Upper lobe of right lung (tissue), 1 donor: ENCODE measurements around the gene CFAP100. TPM values are rescaled to one million over a fixed set of nuclear protein-coding genes. Genes with fewer than 3 reads are reported as not detected.

Experiments used
- ATAC-seq: fragments of 200-7000 bp; cut with Tn5 transposase; one replicate; pipeline ENCODE4 v1.9.1; 2020; ENCODE audit warnings: mild to moderate bottlenecking, moderate library complexity
- DNase-seq: peaks from one replicate; pipeline ENCODE4 v3.0.0-alpha.2; 2020
- H3K27ac ChIP-seq: fragments of 200-600 bp; one replicate; pipeline ENCODE4 v1.8.0; 2022
- H3K27me3 ChIP-seq: fragments of 200-600 bp; one replicate; pipeline ENCODE4 v1.8.0; 2022; ENCODE audit warnings: mild to moderate bottlenecking
- H3K36me3 ChIP-seq: fragments of 200-600 bp; one replicate; pipeline ENCODE4 v1.8.0; 2022
- H3K4me1 ChIP-seq: fragments of 200-600 bp; one replicate; pipeline ENCODE4 v1.8.0; 2022
- H3K4me3 ChIP-seq: fragments of 200-600 bp; one replicate; pipeline ENCODE4 v1.8.0; 2022; ENCODE audit warnings: mild to moderate bottlenecking
- H3K9me3 ChIP-seq: fragments of 200-600 bp; one replicate; pipeline ENCODE4 v1.8.0; 2022
- CTCF ChIP-seq: fragments of 200-600 bp; IDR thresholded peaks from one replicate; pipeline ENCODE4 v1.8.0; 2022; ENCODE audit warnings: antibody characterized with exemption
- intact Hi-C: fragments of 100-400 bp; cut with DNase I; formaldehyde crosslinking; loops from one replicate; pipeline ENCODE4 v1.11.0; 2022
- total RNA-seq: library from RNA; stranded (reverse); fragmentation: NEBNext Ultra II Directional; extraction: Animal tissue kit (Norgen Biotek cat#: 25700); gene quantifications from one replicate; pipeline ENCODE4 v1.2.1, GENCODE V29; 2021
- donor health status: DM: no; HTN: yes; CAD: no; lungs with severe emphysema.

Gene CFAP100
- total RNA-seq, 1 donor from 2014 or later, result not detected

- no peak overlapping the region for H3K4me3 ChIP-seq
- ATAC-seq, result no peak
- DNase-seq, result peak; percentile 40
- intact Hi-C loops, result no loop called here
- TF ChIP-seq CTCF, result no peak
- no peaks in the 10 kb centered on the region for H3K36me3 ChIP-seq
- no peaks in the 10 kb centered on the region for H3K27me3 ChIP-seq
- H3K27ac ChIP-seq, result no peak overlapping the region
- peaks cover 7% of the 10 kb centered on the region for H3K4me1 ChIP-seq
- H3K9me3 ChIP-seq, result no peaks in the 10 kb centered on the region
Observed at GRCh38 chr3:126370606-126371005, 24.1 kb upstream of the CFAP100 start.

DNA sequence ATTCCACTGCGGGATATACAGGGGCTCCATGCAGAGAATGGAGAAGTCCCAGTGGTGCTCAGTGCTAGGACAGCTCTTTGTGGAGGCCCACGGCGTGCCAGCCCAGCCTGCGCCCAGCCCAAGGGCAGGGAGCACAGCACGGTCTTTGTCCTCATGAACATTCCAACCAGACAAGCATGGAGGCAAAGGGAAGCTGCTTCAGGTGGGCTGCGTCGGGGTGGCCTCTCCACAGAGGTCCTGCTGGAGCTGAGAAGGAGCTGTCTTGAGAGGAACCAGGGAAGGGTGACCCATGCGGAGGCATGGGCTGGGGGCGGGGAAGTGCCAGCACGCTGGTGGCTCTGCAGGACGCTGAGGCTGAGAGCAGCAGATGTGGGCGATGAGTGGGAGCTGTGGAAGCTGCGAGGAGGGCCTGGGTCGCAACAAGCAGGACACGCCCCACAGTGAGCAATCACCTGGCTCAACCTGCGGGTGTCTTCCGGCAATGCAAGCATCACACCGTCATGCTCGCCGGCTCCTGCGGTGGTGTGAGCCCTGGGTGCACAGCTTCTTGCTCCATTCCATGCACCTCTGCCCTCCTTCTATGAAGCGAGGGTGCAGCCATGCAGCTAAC is 23.5 kb upstream of the CFAP100 start:
- H3K9me3 ChIP-seq, result no peaks in the 10 kb centered on the region
- no peaks in the 10 kb centered on the region for H3K27me3 ChIP-seq
- H3K36me3 ChIP-seq, result no peaks in the 10 kb centered on the region
- ATAC-seq (no peak), DNase-seq (peak; percentile 51)
- H3K27ac ChIP-seq, result no peak overlapping the region
- H3K4me1 ChIP-seq, result peaks cover 10% of the 10 kb centered on the region
- no peak overlapping the region for H3K4me3 ChIP-seq
- TF ChIP-seq CTCF, result no peak
- intact Hi-C loops, result no loop called here

- H3K27ac ChIP-seq, result no peak overlapping the region
- no peak overlapping the region for H3K4me3 ChIP-seq
- H3K36me3 ChIP-seq, result no peaks in the 10 kb centered on the region
- no peaks in the 10 kb centered on the region for H3K27me3 ChIP-seq
- H3K9me3 ChIP-seq, result no peaks in the 10 kb centered on the region
- peaks cover 10% of the 10 kb centered on the region for H3K4me1 ChIP-seq
- no peak for TF ChIP-seq CTCF
- DNase-seq (peak; percentile 59), ATAC-seq (no peak)
- intact Hi-C loops, result no loop called here
Observed at GRCh38 chr3:126372413-126373145, 22.1 kb upstream of the CFAP100 start.

DNA sequence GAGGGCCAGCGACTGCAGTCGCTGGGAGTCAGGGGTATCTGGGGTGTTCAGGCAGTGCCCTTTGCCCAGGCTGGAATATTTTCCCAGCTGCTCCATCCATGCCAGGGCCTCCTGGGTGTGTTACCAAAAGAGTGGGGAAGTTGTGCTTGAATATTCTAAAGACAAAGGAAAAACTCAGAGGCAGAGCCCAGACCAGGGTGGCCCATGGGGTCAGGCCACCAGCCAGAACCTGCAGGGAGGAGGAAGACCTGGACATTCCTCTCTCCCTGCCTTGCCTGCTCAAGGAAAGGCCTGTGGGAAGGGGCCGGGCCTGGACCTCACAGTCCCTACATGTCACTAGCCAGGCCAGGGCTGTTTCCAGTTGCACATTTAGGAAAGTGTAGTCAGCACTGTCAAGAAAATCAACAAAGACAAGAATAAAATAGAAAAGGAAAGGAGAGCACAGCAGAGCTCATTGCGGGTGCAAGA is 21.5 kb upstream of the CFAP100 start:
- DNase-seq (peak; percentile 48), ATAC-seq (no peak)
- no peak overlapping the region for H3K27ac ChIP-seq
- no peaks in the 10 kb centered on the region for H3K36me3 ChIP-seq
- H3K9me3 ChIP-seq, result no peaks in the 10 kb centered on the region
- intact Hi-C loops, result no loop called here
- H3K4me3 ChIP-seq, result no peak overlapping the region
- TF ChIP-seq CTCF, result no peak
- H3K4me1 ChIP-seq, result peaks cover 10% of the 10 kb centered on the region
- no peaks in the 10 kb centered on the region for H3K27me3 ChIP-seq

DNA sequence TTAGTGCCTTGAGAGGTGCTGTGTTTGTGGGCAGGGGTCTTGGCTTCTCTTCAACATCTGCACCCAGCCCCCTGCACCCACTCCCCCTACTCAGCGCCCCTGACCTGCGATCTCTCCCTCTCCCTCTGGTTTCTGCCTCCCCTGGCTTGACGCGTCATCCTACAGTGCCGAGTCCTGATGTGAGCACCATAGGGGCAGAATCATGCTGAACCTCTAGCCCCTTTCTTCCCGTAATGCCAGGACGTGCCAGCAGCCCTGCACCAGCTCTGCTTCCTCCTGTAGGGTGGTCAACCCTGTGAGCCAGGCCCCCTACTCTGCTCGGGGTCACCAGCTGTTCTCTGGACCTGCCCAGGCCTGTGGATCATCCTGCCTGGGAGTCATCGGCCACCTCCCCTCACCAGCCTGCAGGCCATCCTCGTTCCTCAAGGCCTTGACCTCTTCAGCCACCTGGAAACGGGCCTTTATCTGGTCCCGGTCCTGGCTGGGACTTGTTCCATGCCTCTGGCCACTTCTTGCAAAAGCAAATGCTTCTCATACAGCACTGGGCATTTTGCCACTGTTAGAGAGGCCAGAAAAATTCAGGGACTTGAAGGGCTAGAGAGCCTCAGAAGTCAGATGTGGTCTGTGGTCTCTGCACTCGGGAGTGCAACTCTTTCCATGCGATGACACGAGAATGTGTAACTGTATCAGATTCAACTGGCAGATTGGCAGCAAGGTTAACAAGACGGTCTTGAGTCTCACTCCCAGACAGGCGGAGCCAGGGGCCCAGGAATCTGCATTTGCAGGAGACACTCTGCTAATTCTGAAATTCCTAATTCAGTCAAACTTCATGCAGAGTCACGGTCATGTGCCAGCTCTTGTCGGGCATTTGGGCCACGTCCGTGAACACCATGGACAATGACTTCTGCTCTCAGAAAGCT is 20.8 kb upstream of the CFAP100 start:
- no peak for TF ChIP-seq CTCF
- DNase-seq (peak; percentile 67), ATAC-seq (peak; percentile 71)
- Histone ChIP-seq H3K36me3 (no peaks in the 10 kb centered on the region), H3K27me3 (no peaks in the 10 kb centered on the region), H3K4me1 (peaks cover 10% of the 10 kb centered on the region), H3K27ac (peak overlapping the region; percentile 49), H3K9me3 (no peaks in the 10 kb centered on the region), H3K4me3 (no peak overlapping the region)
- intact Hi-C loops, result no loop called here
